Measurements from ENCODE around the gene AMN1.
A peak's percentile ranks its signal among the peaks of the same experiment; 100 is the strongest.
"Not testable (repeated sequence)": the region's sequence is repeated elsewhere in the genome, so short reads cannot be mapped to it uniquely, and the experiment has no call there.

AMN1 gene

GRCh38 chr12:31685801-31686200 lies 43.0 kb downstream of the AMN1 start:
- in situ Hi-C loops (cut with MboI; ENCODE audit: low pct_unique_long_range_greater_than_20kb, low sequenced_read_pairs, unreplicated experiment), result loop anchor here (10.0 kb wide), 1 partner anchor 619 kb away; no protein-coding TSS in a partner anchor
- DNase-seq (ENCODE audit: low spot score), result no peak
- TF ChIP-seq CTCF (IDR thresholded peaks at IDR 0.05; ENCODE audit: extremely low read depth, insufficient read depth, missing control alignments), result no peak

- peak; percentile 79 for TF ChIP-seq CTCF (IDR thresholded peaks at IDR 0.05; ENCODE audit: extremely low read depth, insufficient read depth, missing control alignments)
- in situ Hi-C loops (cut with MboI; ENCODE audit: low pct_unique_long_range_greater_than_20kb, low sequenced_read_pairs, unreplicated experiment), result loop anchor here (10.0 kb wide), 1 partner anchor 622 kb away; no protein-coding TSS in a partner anchor
- DNase-seq (ENCODE audit: low spot score), result peak; percentile 72
These were observed 46.5 kb downstream of the AMN1 start for GRCh38 chr12:31682136-31682962.

- DNase-seq (ENCODE audit: low spot score), result no peak
- in situ Hi-C loops (cut with MboI; ENCODE audit: low pct_unique_long_range_greater_than_20kb, low sequenced_read_pairs, unreplicated experiment), result loop anchor here (25.0 kb wide), 2 partner anchors 390 to 1015 kb away; partner anchors contain the start of gene DNM1L
- TF ChIP-seq CTCF (IDR thresholded peaks at IDR 0.05; ENCODE audit: extremely low read depth, insufficient read depth, missing control alignments), result no peak
These were observed 56.3 kb downstream of the AMN1 start for GRCh38 chr12:31672521-31672920.

GRCh38 chr12:31669582-31669981 lies 59.2 kb downstream of the AMN1 start:
- not testable (repeated sequence) for DNase-seq (ENCODE audit: low spot score)
- in situ Hi-C loops (cut with MboI; ENCODE audit: low pct_unique_long_range_greater_than_20kb, low sequenced_read_pairs, unreplicated experiment), result loop anchor here (25.0 kb wide), 2 partner anchors 393 to 1018 kb away; partner anchors contain the start of gene DNM1L

GRCh38 chr12:31669020-31669419 lies 59.8 kb downstream of the AMN1 start:
- in situ Hi-C loops (cut with MboI; ENCODE audit: low pct_unique_long_range_greater_than_20kb, low sequenced_read_pairs, unreplicated experiment), result loop anchor here (25.0 kb wide), 2 partner anchors 393 to 1018 kb away; partner anchors contain the start of gene DNM1L
- DNase-seq (ENCODE audit: low spot score), result no peak
- no peak for TF ChIP-seq CTCF (IDR thresholded peaks at IDR 0.05; ENCODE audit: extremely low read depth, insufficient read depth, missing control alignments)

GRCh38 chr12:31664038-31664437 lies 64.8 kb downstream of the AMN1 start:
- in situ Hi-C loops (cut with MboI; ENCODE audit: low pct_unique_long_range_greater_than_20kb, low sequenced_read_pairs, unreplicated experiment), result loop anchor here (25.0 kb wide), 2 partner anchors 398 to 1023 kb away; partner anchors contain the start of gene DNM1L
- TF ChIP-seq CTCF (IDR thresholded peaks at IDR 0.05; ENCODE audit: extremely low read depth, insufficient read depth, missing control alignments), result no peak
- no peak for DNase-seq (ENCODE audit: low spot score)

GRCh38 chr12:31663576-31663975 lies 65.2 kb downstream of the AMN1 start:
- in situ Hi-C loops (cut with MboI; ENCODE audit: low pct_unique_long_range_greater_than_20kb, low sequenced_read_pairs, unreplicated experiment), result loop anchor here (25.0 kb wide), 2 partner anchors 399 to 1024 kb away; partner anchors contain the start of gene DNM1L
- DNase-seq (ENCODE audit: low spot score), result no peak
- TF ChIP-seq CTCF (IDR thresholded peaks at IDR 0.05; ENCODE audit: extremely low read depth, insufficient read depth, missing control alignments), result no peak
